ENCODE measurements around the gene PRKCE. TPM values are rescaled to one million over a fixed set of nuclear protein-coding genes. Genes with fewer than 3 reads are reported as not detected.

Gene PRKCE
- total RNA-seq, 2 experiments from 2014 or later, result 12.5 to 13.6 TPM

DNA sequence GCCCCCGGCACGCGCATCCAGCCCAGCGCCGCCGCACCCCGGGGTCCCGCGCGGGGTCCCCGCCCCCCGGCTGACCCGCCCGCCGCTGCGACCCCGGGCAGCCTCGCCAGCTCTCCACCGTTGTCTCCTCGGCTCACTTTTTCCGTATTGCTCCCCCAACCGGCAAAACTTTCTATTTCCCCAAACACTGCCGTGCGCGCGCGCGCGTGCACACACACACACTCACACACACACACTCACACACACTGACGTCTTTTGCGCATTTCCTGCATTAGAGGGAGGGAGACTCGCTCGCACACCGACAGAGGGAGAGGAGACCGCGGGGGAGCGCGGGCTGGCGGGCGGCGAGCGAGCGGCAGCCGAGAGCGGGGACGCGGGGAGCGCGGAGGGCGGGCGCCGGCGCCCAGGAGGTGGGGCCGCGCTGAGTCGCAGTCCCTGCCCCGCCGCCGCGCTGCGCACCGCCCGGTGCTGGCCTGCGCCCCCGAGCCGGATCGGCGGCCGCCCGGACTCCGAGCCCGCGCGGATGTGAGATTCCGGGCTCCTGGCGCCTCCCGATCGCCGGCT, 542 bp upstream of the PRKCE start:
- intact Hi-C loops (cut with micrococcal nuclease), result loop anchor here (1.0 to 5.0 kb wide), 3 partner anchors 40 to 127 kb away; partner anchors contain the start of gene SRBD1
- Mint-ChIP-seq H3K9me3 (no peaks in the 10 kb centered on the region), H3K4me3 (peak overlapping the region; percentile 87), H3K27me3 (peaks cover 2% of the 10 kb centered on the region), H3K27ac (peak overlapping the region; percentile 92), H3K4me1 (ENCODE audit: low read depth) (peaks cover 25% of the 10 kb centered on the region), H3K36me3 (peaks cover 2% of the 10 kb centered on the region)
- POLR2A ChIA-PET, result interaction anchor here (0.7 to 1.1 kb wide), 2 partner anchors 129 to 238 kb away, joined by 3 read pairs; no protein-coding TSS in a partner anchor
- DNase-seq, result peak; percentile 94
- CTCF ChIA-PET, result interaction anchor here (0.6 to 2.8 kb wide), 5 partner anchors 8 to 128 kb away, joined by 3 to 22 read pairs (median 4); no protein-coding TSS in a partner anchor

GRCh38 chr2:45652090-45653031, 886 bp downstream of the PRKCE start:
- Mint-ChIP-seq H3K9me3 (no peaks in the 10 kb centered on the region), H3K27ac (peak overlapping the region; percentile 61), H3K36me3 (peaks cover 2% of the 10 kb centered on the region), H3K4me3 (peak overlapping the region; percentile 77), H3K4me1 (ENCODE audit: low read depth) (peaks cover 25% of the 10 kb centered on the region), H3K27me3 (peaks cover 2% of the 10 kb centered on the region)
- peak; percentile 43 for DNase-seq
- ChIA-PET POLR2A (interaction anchor here (0.7 kb wide), 2 partner anchors 42 to 99 kb away, joined by 3 read pairs; no protein-coding TSS in a partner anchor), CTCF (interaction anchor here (1.1 to 2.8 kb wide), 3 partner anchors 8 to 126 kb away, joined by 3 to 22 read pairs (median 4); no protein-coding TSS in a partner anchor)
- intact Hi-C loops (cut with micrococcal nuclease), result loop anchor here (1.0 to 5.0 kb wide), 2 partner anchors 45 to 98 kb away; no protein-coding TSS in a partner anchor

GRCh38 chr2:45653122-45653913, 1.8 kb downstream of the PRKCE start:
- peaks cover 2% of the 10 kb centered on the region for H3K36me3 Mint-ChIP-seq
- H3K4me3 Mint-ChIP-seq, result peak overlapping the region; percentile 77
- peaks cover 25% of the 10 kb centered on the region for H3K4me1 Mint-ChIP-seq (ENCODE audit: low read depth)
- H3K9me3 Mint-ChIP-seq, result no peaks in the 10 kb centered on the region
- POLR2A ChIA-PET, result no interaction called here
- CTCF ChIA-PET, result interaction anchor here (1.1 to 2.8 kb wide), 2 partner anchors 9 to 125 kb away, joined by 3 to 22 read pairs; no protein-coding TSS in a partner anchor
- DNase-seq, result no peak
- intact Hi-C loops (cut with micrococcal nuclease), result loop anchor here (5.0 kb wide), 1 partner anchor 44 kb away; no protein-coding TSS in a partner anchor
- H3K27me3 Mint-ChIP-seq, result peaks cover 2% of the 10 kb centered on the region
- H3K27ac Mint-ChIP-seq, result no peak overlapping the region

- intact Hi-C loops (cut with micrococcal nuclease), result loop anchor here (5.0 kb wide), 1 partner anchor 43 kb away; no protein-coding TSS in a partner anchor
- POLR2A ChIA-PET, result no interaction called here
- Mint-ChIP-seq H3K27ac (no peak overlapping the region), H3K4me3 (no peak overlapping the region), H3K36me3 (peaks cover 2% of the 10 kb centered on the region), H3K4me1 (ENCODE audit: low read depth) (peaks cover 24% of the 10 kb centered on the region), H3K9me3 (no peaks in the 10 kb centered on the region), H3K27me3 (peaks cover 2% of the 10 kb centered on the region)
- no peak for DNase-seq
- CTCF ChIA-PET, result interaction anchor here (1.2 to 1.4 kb wide), 2 partner anchors 16 to 125 kb away, joined by 4 read pairs; no protein-coding TSS in a partner anchor
Observed at GRCh38 chr2:45654250-45654649, 2.8 kb downstream of the PRKCE start.

DNA sequence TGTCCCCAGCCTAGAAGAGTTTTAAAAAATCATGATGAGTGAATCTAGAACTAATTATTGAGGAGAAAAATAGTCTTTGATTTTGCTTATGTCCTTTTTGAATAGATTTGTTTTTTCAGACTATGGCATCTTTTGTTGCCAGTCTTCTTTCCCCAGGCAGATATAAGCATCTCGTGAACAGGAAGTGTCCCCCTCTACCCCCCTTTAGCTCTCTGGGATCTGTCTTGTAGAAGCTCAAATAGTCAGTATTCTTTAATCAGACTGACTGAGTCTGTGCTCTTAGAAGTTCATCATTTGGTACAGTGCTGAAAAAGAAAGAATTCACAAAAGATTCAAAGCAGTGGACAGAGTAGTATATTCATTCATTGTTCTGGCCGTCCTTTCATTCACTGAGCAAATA, 10.4 kb downstream of the PRKCE start:
- ChIA-PET CTCF (interaction anchor here (0.7 kb wide), 1 partner anchor 77 kb away, joined by 3 read pairs; no protein-coding TSS in a partner anchor), POLR2A (no interaction called here)
- intact Hi-C loops (cut with micrococcal nuclease), result no loop called here
- DNase-seq, result no peak
- Mint-ChIP-seq H3K4me3 (no peak overlapping the region), H3K9me3 (no peaks in the 10 kb centered on the region), H3K27ac (no peak overlapping the region), H3K27me3 (no peaks in the 10 kb centered on the region), H3K36me3 (peaks cover 3% of the 10 kb centered on the region), H3K4me1 (ENCODE audit: low read depth) (no peaks in the 10 kb centered on the region)

- Mint-ChIP-seq H3K4me1 (ENCODE audit: low read depth) (peaks cover 10% of the 10 kb centered on the region), H3K27me3 (no peaks in the 10 kb centered on the region), H3K9me3 (no peaks in the 10 kb centered on the region), H3K27ac (no peak overlapping the region), H3K4me3 (no peak overlapping the region), H3K36me3 (peaks cover 3% of the 10 kb centered on the region)
- intact Hi-C loops (cut with micrococcal nuclease), result no loop called here
- CTCF ChIA-PET, result interaction anchor here (1.3 kb wide), 1 partner anchor 114 kb away, joined by 5 read pairs; no protein-coding TSS in a partner anchor
- POLR2A ChIA-PET, result no interaction called here
- DNase-seq, result no peak
Observed at GRCh38 chr2:45664635-45665261, 13.3 kb downstream of the PRKCE start.

DNA sequence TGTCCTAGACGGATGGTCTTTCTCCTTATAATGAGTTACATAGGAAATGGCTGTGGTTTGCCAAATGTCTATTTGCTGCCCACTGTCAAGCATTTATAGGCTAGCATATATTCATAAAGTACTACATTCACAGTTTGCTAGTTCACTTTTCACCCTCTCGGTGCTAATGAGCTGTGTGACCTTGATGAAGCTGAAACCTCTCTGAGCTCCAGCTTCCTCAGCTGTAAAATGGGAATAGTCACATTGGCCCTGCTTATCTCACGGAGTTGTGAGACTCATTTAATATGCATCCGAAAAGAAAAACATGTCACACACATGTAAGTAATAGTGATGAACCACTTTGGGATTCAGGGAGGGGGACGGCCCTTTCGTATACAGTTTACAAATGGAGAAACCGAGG, 17.0 kb downstream of the PRKCE start:
- no peaks in the 10 kb centered on the region for H3K9me3 Mint-ChIP-seq
- peaks cover 10% of the 10 kb centered on the region for H3K4me1 Mint-ChIP-seq (ENCODE audit: low read depth)
- ChIA-PET CTCF (no interaction called here), POLR2A (no interaction called here)
- peaks cover 3% of the 10 kb centered on the region for H3K36me3 Mint-ChIP-seq
- DNase-seq, result no peak
- no peak overlapping the region for H3K4me3 Mint-ChIP-seq
- no peak overlapping the region for H3K27ac Mint-ChIP-seq
- intact Hi-C loops (cut with micrococcal nuclease), result no loop called here
- no peaks in the 10 kb centered on the region for H3K27me3 Mint-ChIP-seq

DNA sequence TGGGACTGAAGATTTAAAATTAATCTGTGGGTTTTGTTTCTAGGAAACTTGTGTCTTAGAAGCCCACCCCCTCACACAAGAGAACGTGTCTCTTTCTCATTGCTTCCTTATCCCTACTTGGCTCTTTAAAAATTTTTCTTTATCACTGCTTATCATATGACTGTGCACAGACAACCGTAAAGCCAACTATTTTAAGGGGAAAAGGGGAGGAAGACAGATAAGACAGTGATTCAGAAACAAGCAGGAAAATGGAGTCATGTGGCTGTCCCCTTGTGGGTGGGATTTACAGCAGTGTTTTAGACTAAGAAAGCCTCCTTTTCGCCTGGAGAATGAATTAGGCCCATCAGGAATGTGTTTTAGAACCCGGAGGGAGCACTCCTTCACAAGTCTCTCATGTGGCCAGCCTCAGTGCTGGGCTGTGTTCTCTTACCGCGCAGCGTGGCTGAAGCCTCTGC, 17.6 kb downstream of the PRKCE start:
- no peak overlapping the region for H3K4me3 Mint-ChIP-seq
- no peaks in the 10 kb centered on the region for H3K9me3 Mint-ChIP-seq
- no peak for DNase-seq
- H3K4me1 Mint-ChIP-seq (ENCODE audit: low read depth), result peaks cover 10% of the 10 kb centered on the region
- peaks cover 3% of the 10 kb centered on the region for H3K36me3 Mint-ChIP-seq
- CTCF ChIA-PET, result no interaction called here
- no peaks in the 10 kb centered on the region for H3K27me3 Mint-ChIP-seq
- POLR2A ChIA-PET, result no interaction called here
- H3K27ac Mint-ChIP-seq, result no peak overlapping the region
- intact Hi-C loops (cut with micrococcal nuclease), result no loop called here

GRCh38 chr2:45670646-45671045, 19.2 kb downstream of the PRKCE start:
- Mint-ChIP-seq H3K4me3 (no peak overlapping the region), H3K27ac (no peak overlapping the region), H3K9me3 (no peaks in the 10 kb centered on the region), H3K27me3 (no peaks in the 10 kb centered on the region), H3K4me1 (ENCODE audit: low read depth) (peaks cover 10% of the 10 kb centered on the region), H3K36me3 (peaks cover 3% of the 10 kb centered on the region)
- intact Hi-C loops (cut with micrococcal nuclease), result no loop called here
- ChIA-PET CTCF (no interaction called here), POLR2A (no interaction called here)
- DNase-seq, result no peak

DNA sequence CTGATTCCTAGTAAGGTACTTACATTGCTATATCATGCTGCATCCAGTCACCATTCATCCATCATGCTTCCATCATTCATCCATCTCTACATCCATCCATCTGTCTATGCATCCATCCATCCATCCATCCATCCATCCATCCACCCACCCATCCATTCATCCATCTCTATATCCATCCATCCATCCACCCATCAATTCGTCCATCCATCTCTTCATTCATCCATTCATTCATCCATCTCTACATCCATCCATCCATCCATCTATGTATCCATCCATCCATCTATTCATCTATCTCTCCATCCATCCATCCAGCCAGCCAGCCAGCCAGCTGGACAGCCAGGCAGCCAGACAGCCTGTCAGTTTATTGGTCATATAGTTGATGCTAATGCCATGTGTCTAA, 20.7 kb downstream of the PRKCE start:
- ChIA-PET POLR2A (no interaction called here), CTCF (no interaction called here)
- Mint-ChIP-seq H3K27ac (no peak overlapping the region), H3K9me3 (no peaks in the 10 kb centered on the region), H3K4me3 (no peak overlapping the region), H3K4me1 (ENCODE audit: low read depth) (peaks cover 10% of the 10 kb centered on the region), H3K36me3 (no peaks in the 10 kb centered on the region), H3K27me3 (no peaks in the 10 kb centered on the region)
- intact Hi-C loops (cut with micrococcal nuclease), result no loop called here
- no peak for DNase-seq

DNA sequence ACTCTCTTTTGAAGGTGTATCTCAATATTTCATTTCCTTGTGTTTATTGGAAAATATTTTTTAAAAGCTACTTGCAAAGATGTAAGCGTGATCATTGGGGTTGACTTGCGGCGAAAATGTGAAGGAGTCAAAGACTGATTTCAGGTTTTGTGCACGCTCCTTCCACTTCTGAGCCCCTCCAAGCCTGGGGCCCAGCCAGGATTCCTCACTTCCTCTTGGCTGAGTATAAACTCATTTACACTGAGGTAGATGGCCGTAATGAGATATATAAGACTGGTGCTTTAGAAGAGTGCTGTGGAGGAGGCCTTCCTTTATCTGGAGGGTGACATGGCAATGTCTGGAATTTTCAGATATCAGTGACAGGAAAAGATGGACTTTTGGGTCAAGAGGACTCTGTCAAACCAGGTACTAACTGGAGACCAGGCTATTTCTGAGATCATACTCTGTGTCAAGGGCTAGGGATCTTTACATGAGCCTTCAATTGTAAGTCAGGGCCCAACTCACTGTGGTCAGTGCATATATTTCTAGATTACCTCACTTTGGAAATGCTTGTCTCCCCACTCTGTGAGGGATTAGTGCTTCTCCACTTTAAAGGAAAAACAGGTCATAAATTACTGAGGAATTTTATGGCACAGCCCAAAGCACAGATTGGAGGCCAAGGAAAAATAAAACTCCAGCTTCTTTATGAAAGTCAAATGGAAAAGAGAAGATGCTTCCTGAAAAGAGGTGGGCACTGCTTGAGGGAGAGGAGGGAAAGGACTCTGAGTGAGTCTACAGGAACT, 22.8 kb downstream of the PRKCE start:
- no peaks in the 10 kb centered on the region for H3K9me3 Mint-ChIP-seq
- H3K27me3 Mint-ChIP-seq, result no peaks in the 10 kb centered on the region
- POLR2A ChIA-PET, result no interaction called here
- H3K27ac Mint-ChIP-seq, result no peak overlapping the region
- H3K4me3 Mint-ChIP-seq, result no peak overlapping the region
- CTCF ChIA-PET, result no interaction called here
- no peaks in the 10 kb centered on the region for H3K36me3 Mint-ChIP-seq
- intact Hi-C loops (cut with micrococcal nuclease), result no loop called here
- peaks cover 3% of the 10 kb centered on the region for H3K4me1 Mint-ChIP-seq (ENCODE audit: low read depth)
- DNase-seq, result no peak

Measured in activated CD4-positive, alpha-beta memory T cell treated with anti-CD3 and anti-CD28 coated beads for 36 hours (primary cell).